ENCODE results near the gene PRKCA. TPM values are rescaled to one million over a fixed set of nuclear protein-coding genes. Genes with fewer than 3 reads are reported as not detected.

PRKCA gene
- total and polyA plus RNA-seq, 9 of the 15 experiments (the other 6 are each of a cell fraction or from before 2014, with no cell fraction given): 3.2 to 33.0 (median 17.8) TPM

GRCh38 chr17:66255112-66255511 is 47.3 kb upstream of the PRKCA start (continued):
- TF ChIP-seq CREBBP (IDR thresholded peaks at IDR 0.05; ENCODE audit: low read depth, low read length) (no peak), ETV1 (tag; conservative IDR thresholded peaks at IDR 0.05; ENCODE audit: low read depth) (peak; percentile 94), TSC22D4 (tag; IDR thresholded peaks at IDR 0.05) (no peak), CC2D1A (IDR thresholded peaks at IDR 0.05) (peak; percentile 65; the same call in 1 of the 2 replicates), MAZ (CRISPR knock-in tag; conservative IDR thresholded peaks at IDR 0.05 in 1 of 2, IDR thresholded peaks at IDR 0.05 in 1 of 2) (peak in 1 of 2 experiments; percentile 16; a peak in 1 of 4 replicates), POLR2AphosphoS2 (IDR thresholded peaks at IDR 0.05; ENCODE audit: low read length) (no peak), PHB2 (IDR thresholded peaks at IDR 0.05; ENCODE audit: low read depth) (no peak), IRF2 (CRISPR knock-in tag; IDR thresholded peaks at IDR 0.05) (no peak), ZFP36 (IDR thresholded peaks at IDR 0.05; ENCODE audit: low read depth, low read length, partially characterized antibody) (no peak), CHAMP1 (IDR thresholded peaks at IDR 0.05) (0 out of 2 replicates have a peak, but pooled peaks have one; percentile 20), ARID2 (IDR thresholded peaks at IDR 0.05) (peak; percentile 89), ZNF707 (CRISPR knock-in tag; conservative IDR thresholded peaks at IDR 0.05) (no peak), ZNF668 (CRISPR knock-in tag; IDR thresholded peaks at IDR 0.05) (no peak), KLF1 (tag; IDR thresholded peaks at IDR 0.05) (no peak), SAP30 (IDR thresholded peaks at IDR 0.05; ENCODE audit: borderline replicate concordance, insufficient read depth, low read depth, low read length, poor library complexity, severe bottlenecking) (no peak), ZFP1 (CRISPR knock-in tag; IDR thresholded peaks at IDR 0.05) (no peak), FOSL1 (tag; conservative IDR thresholded peaks at IDR 0.05) (0 out of 2 replicates have a peak, but pooled peaks have one; percentile 11), IFI16 (CRISPR knock-in tag; IDR thresholded peaks at IDR 0.05) (no peak), DEAF1 (CRISPR knock-in tag; IDR thresholded peaks at IDR 0.05) (peak; percentile 96), PCBP2 (IDR thresholded peaks at IDR 0.05; ENCODE audit: low read depth, low read length, poor library complexity, severe bottlenecking) (no peak), ZNF347 (CRISPR knock-in tag; IDR thresholded peaks at IDR 0.05; ENCODE audit: low read depth) (no peak), ELF1 (tag; IDR thresholded peaks at IDR 0.05) (peak; percentile 85), RBM17 (IDR thresholded peaks at IDR 0.05; ENCODE audit: borderline replicate concordance, low read depth, low read length) (no peak), NFXL1 (CRISPR knock-in tag; IDR thresholded peaks at IDR 0.05) (no peak)

Measured in K562 (cell line).